ENCODE data around the gene EDDM13. TPM values are rescaled to one million over a fixed set of nuclear protein-coding genes. Genes with fewer than 3 reads are reported as not detected.

EDDM13 gene
- total and polyA plus RNA-seq, 2 of the 13 experiments (the other 11 are each of a cell fraction or from before 2014, with no cell fraction given) = not detected

- no peak for TF ChIP-seq NR2F2 (IDR thresholded peaks at IDR 0.05; ENCODE audit: borderline replicate concordance, low read depth)
- no peak for TF ChIP-seq ZBTB2 (CRISPR knock-in tag; IDR thresholded peaks at IDR 0.05; ENCODE audit: low read depth)
- TF ChIP-seq ZFP36L2 (CRISPR knock-in tag; IDR thresholded peaks at IDR 0.05) = no peak
- peak; percentile 50; the same call in 1 of the 2 replicates for TF ChIP-seq RFXAP (CRISPR knock-in tag; IDR thresholded peaks at IDR 0.05; ENCODE audit: borderline replicate concordance)
- TF ChIP-seq E2F5 (CRISPR knock-in tag; conservative IDR thresholded peaks at IDR 0.05) = no peak
- no peak for TF ChIP-seq KLF12 (CRISPR knock-in tag; IDR thresholded peaks at IDR 0.05; ENCODE audit: borderline replicate concordance)
- TF ChIP-seq ZNF776 (CRISPR knock-in tag; IDR thresholded peaks at IDR 0.05) = no peak
- no peak for TF ChIP-seq TP53 (CRISPR knock-in tag; conservative IDR thresholded peaks at IDR 0.05)
- peak; percentile 64 for TF ChIP-seq CEBPG (CRISPR knock-in tag; IDR thresholded peaks at IDR 0.05)
- no peak for TF ChIP-seq ZNF367 (CRISPR knock-in tag; IDR thresholded peaks at IDR 0.05; ENCODE audit: borderline replicate concordance)
- no peak for TF ChIP-seq ZFP36L1 (CRISPR knock-in tag; IDR thresholded peaks at IDR 0.05)
- TF ChIP-seq HDAC6 (IDR thresholded peaks at IDR 0.05; ENCODE audit: low read depth, low read length) = no peak
- no peak for TF ChIP-seq ZNF720 (CRISPR knock-in tag; IDR thresholded peaks at IDR 0.05)
- TF ChIP-seq ZNF576 (CRISPR knock-in tag; IDR thresholded peaks at IDR 0.05) = no peak
- TF ChIP-seq ETV6 (CRISPR knock-in tag; conservative IDR thresholded peaks at IDR 0.05) = 0 out of 2 replicates have a peak, but pooled peaks have one; percentile 60
- TF ChIP-seq CREM (IDR thresholded peaks at IDR 0.05) = no peak
- no peak for TF ChIP-seq CREM (CRISPR knock-in tag; IDR thresholded peaks at IDR 0.05)
- no peak for TF ChIP-seq ZBTB3 (CRISPR knock-in tag; IDR thresholded peaks at IDR 0.05; ENCODE audit: borderline replicate concordance, low read depth)
- TF ChIP-seq MAX (IDR thresholded peaks at IDR 0.05) = no peak
- peak; percentile 44; the same call in 1 of the 2 replicates for TF ChIP-seq GATAD2A (CRISPR knock-in tag; IDR thresholded peaks at IDR 0.05)
- TF ChIP-seq ZBTB43 (CRISPR knock-in tag; conservative IDR thresholded peaks at IDR 0.05) = no peak
- no peak for TF ChIP-seq ZBTB34 (CRISPR knock-in tag; IDR thresholded peaks at IDR 0.05)
- no peak for TF ChIP-seq NR0B2 (CRISPR knock-in tag; IDR thresholded peaks at IDR 0.05)
- TF ChIP-seq ZXDC (CRISPR knock-in tag; IDR thresholded peaks at IDR 0.05) = peak; percentile 68; the same call in 1 of the 2 replicates
Measured at GRCh38 chr19:56314018-56314380, 41.5 kb downstream of the EDDM13 start (continued).
